ENCODE data around the gene PSAT1.
A peak's percentile ranks its signal among the peaks of the same experiment; 100 is the strongest.

PSAT1 gene

GRCh38 chr9:78320030-78320693 is 23.2 kb downstream of the PSAT1 start:
- no peak for DNase-seq

GRCh38 chr9:78320875-78321496 is 24.1 kb downstream of the PSAT1 start:
- DNase-seq: no peak

- DNase-seq: no peak
Measured at GRCh38 chr9:78321505-78321904, 24.6 kb downstream of the PSAT1 start.

DNA sequence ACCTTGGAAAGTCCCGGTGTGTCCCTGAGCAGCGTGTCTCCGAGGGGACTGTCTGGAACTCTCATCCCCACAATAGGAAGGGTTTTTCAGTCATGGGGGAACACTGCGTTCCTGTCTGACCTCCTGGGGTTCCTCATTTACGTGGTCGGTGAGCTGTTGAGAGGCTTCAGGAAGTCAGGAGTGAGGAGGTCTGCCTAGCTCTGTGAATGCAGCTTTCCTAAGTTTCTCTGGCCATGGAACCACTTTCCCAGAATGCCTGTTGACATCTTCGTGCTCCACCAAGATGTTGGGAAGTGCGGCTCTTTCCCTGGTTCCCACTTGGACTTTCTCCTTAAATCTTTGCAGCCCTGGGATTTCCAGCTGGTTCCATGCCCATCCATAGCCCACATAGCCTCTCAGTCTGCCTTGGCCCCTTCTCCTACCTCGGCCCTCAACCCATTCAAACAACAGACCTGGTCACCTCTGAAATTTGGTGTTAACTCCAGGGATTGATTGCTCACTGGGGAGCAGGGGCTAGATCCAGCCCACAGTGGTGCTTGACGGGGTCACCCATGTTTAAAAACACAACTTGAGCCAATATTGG is 27.2 kb downstream of the PSAT1 start:
- no peak for DNase-seq

DNA sequence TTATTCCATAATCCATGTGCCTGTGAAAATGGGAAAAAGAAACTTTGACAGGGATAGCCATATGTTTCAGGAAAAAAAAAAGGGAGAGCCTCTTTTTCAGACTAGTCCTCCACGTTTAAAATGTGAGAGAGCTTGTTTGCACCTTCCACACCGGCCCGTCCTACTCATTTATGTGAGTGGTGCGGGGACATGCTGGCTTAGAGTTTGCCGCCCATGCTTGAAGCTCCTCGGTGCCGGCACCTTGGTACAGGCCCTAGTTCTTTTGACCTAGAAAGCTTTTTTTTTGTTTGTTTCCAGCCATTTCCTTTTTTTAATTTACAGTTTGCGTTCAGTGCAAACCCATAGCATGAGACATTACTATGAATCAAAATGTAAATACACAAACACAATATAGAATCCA is 27.8 kb downstream of the PSAT1 start:
- DNase-seq: no peak

GRCh38 chr9:78325343-78325742 is 28.4 kb downstream of the PSAT1 start:
- no peak for DNase-seq

DNA sequence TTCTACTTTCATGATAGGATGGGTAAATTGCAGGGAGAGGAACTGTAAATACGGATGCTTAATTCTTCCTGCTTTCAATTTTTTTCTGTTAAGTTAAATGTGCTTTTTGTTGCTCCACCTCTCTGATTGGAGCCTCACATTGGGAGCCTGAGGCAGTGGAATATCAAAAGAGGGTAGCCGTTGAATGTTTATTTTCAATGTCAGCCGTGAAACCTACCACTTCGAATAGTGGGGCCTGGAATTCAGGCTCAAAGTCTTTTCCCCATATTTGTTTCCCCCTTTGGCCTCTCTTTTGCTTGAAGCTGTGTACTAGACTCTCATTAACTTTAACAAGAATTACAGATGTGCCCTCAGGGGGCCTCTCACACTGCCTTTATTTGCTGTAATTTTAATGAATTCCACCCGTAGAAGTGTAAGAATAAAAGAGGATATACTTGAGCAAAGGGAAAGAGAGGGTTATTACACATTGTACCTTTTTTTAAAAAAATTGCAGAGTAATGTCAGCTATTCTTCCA is 29.0 kb downstream of the PSAT1 start:
- DNase-seq: no peak

DNA sequence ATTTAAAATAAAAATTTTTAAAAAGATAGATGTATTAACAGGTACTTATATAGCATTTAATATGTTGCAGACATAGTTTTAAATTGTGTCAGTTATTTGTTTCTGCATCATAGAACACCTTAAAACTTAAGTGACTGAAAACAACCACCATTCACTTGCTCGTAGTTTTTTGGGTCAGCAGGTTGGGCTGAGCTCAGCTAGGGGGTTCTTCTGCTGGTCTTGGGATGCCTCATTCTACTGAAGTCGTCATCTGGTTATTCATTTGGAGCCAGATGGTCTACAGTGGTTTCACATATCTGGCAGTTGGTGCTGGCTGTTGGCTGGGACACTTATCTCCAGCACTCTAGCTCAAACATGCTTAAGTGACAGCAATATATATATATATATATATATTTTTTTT is 29.6 kb downstream of the PSAT1 start:
- no peak for DNase-seq

DNA sequence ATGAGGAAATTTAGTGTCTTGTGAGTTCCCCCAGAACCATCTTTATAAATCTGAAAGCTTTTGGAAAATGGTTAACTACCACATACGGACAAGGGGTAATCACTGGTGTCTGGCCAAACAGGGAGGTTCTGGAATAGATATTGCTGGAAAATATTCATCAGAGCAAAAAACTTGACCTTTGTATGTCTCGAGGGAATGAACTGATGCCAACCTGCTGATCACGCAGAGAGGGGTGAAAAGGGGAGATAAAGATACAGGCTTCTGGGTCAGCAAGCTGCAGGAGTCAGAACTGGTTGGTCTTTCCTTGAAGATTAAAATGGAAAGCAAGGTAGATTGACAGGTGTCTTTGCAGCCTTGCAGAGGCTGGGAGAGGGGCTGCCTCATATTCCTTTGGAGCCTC is 35.5 kb downstream of the PSAT1 start:
- DNase-seq: no peak

DNA sequence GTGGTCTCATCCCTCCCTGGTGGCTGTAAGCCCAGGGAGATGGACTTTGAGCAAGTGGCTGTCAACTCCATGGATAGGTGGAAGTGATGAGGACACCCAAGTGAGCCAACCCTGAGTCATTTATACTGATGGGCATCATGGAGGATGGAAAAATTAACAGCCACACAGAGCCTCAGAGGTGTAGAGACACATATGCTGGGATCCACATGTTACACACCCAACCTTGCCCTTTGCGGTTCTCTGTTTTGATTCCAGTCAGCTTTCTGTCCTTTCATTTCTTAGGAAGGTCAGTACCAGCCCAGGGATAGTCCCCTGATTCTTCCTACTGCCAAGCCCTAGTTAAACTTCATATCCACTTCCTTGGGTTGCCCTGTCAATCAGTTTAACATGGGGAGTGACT is 51.9 kb downstream of the PSAT1 start:
- DNase-seq: no peak

DNA sequence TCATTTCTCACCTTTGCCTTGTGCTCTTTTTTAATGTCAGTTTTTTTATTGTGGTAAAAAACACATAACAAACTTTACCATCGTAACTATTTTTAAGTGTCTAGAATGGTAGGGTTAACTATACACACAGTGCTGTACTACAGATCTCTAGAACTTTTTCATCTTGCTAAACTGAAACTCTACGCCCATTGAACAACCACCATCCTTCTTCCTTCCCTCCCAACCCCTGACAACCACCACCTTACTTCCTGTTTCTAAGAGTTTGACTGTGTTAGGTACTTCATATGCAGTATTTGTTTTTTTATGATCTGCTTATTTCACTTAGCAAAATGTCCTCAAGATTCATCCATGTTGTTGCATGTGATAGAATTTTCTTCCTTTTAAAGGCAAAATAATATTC is 54.9 kb downstream of the PSAT1 start:
- DNase-seq: no peak

DNA sequence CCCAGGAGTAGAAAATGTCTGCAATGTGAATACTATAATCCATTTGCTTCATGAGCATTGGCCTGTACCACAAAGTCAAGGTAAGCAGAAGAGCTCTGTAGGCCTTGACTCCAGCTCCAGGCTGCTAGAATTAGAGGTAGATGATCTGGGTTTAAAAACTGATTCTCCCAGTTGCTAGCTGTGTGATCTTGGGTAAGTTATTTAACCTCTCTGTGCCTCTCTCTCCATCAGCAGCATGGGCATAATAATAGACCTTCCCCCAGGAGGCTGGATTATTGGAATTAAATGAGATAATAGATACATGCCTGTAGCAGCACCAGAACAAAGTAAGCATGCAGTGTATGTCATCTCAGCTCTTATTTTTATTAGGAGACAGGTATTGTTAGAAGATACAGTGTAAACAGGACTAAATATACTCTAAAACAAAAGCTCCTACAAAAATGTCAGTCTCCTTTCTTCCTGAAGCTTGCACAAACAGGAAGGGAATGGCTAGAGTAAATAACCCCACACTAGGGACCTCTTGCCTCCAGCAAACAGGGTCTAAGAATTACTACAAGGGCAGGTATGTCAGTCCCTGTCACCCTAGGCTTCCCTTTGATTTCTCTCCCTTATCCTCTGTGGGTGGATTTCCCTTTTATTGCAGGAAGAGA is 57.5 kb downstream of the PSAT1 start:
- no peak for DNase-seq

- DNase-seq: no peak
Measured at GRCh38 chr9:78354989-78355388, 58.1 kb downstream of the PSAT1 start.

DNA sequence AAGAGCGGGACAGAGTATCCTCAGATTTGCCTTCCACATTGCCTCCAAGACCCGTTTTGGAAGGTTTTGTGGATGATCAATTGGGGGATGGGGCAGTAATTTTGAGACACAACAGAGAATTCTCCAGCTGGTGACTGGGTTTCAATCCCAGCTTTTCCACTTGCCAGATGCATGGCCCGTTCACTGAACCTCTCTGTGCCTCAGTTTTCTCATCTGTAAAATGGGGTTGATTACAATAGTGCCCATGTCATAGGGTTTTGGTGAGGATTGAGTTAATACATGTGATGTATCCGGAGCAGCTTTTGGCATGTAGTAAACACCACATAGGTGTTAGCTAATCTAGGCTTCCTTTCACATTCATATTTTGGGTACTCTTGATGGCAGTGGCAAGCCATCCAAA is 59.7 kb downstream of the PSAT1 start:
- DNase-seq: no peak

GRCh38 chr9:78357165-78357873 is 60.4 kb downstream of the PSAT1 start:
- no peak for DNase-seq

- DNase-seq: no peak
Measured at GRCh38 chr9:78358329-78359051, 61.6 kb downstream of the PSAT1 start.

DNA sequence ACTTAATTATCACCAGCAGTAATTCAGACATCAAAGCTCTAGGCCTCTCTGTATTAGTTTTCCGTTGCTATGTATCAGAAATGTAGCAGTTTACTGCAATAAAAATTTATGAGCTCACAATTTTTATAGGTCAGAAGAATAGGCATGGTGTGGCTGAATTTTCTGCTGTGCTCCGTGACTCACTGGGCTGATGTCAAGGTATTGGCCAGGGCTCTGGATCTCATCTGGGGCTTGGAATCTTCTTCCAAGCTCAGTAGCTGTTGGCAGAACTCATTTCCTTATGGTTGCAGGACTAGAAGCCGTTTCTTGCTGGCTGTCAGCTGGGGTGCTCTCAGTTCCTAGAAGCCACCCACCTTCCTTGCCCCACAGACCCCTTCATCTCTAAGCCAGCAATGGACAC is 66.3 kb downstream of the PSAT1 start:
- no peak for DNase-seq

- DNase-seq: peak; percentile 1
Measured at GRCh38 chr9:78365748-78366697, 69.1 kb downstream of the PSAT1 start.

- no peak for DNase-seq
Measured at GRCh38 chr9:78366827-78367226, 69.9 kb downstream of the PSAT1 start.

DNA sequence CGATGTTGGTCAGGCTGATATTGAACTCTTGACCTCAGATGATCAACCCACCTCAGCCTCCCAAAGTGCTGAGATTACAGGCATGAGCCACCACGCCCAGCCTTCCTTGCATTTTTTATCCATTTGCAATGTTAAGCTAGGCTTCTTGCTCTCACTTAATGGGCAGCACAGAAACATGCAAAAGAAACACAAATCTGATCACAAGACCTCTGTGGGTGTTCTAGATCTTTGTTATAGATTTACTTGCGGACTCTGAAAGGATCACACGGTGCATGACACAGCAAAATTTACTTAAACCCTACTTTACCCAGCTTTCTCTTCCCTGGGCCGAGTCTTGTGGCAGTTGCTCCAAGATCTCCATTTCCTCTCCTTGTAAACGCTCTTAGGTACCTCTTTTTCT is 71.3 kb downstream of the PSAT1 start:
- DNase-seq: no peak

- peak; percentile 14 for DNase-seq
Measured at GRCh38 chr9:78369639-78370219, 72.8 kb downstream of the PSAT1 start.

Measured in NCI-H1092 (cell line).